LNCAP (cell line): ENCODE measurements around the gene IL16.

ENCODE experiments used
- TF ChIP-seq, protein P1 (sequence below): fragments of 450-650 bp; IDR thresholded peaks from 2 replicates; pipeline ENCODE4 v1.5.1; 2017; ENCODE audit warnings: mild to moderate bottlenecking

IL16 gene

DNA sequence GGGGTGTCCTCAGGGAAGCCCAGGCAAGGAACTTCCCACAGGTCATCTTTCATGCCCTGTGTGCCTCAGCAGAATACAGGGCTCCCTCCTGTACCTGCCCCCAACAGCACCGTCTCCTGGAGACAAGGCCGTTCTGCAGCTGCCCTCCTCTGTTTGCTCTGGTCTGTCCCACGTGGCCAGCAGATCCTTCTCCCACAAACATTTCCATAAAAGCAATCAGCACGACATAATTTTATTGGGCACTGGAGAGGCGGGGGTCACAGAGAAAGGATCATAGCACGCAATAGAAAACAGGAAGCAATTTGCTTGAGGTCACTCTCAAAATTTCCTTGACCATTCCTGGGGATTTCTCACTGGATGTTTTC is 97.8 kb downstream of the IL16 start:
- TF ChIP-seq, protein P1, sequence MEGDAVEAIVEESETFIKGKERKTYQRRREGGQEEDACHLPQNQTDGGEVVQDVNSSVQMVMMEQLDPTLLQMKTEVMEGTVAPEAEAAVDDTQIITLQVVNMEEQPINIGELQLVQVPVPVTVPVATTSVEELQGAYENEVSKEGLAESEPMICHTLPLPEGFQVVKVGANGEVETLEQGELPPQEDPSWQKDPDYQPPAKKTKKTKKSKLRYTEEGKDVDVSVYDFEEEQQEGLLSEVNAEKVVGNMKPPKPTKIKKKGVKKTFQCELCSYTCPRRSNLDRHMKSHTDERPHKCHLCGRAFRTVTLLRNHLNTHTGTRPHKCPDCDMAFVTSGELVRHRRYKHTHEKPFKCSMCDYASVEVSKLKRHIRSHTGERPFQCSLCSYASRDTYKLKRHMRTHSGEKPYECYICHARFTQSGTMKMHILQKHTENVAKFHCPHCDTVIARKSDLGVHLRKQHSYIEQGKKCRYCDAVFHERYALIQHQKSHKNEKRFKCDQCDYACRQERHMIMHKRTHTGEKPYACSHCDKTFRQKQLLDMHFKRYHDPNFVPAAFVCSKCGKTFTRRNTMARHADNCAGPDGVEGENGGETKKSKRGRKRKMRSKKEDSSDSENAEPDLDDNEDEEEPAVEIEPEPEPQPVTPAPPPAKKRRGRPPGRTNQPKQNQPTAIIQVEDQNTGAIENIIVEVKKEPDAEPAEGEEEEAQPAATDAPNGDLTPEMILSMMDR = no peak

DNA sequence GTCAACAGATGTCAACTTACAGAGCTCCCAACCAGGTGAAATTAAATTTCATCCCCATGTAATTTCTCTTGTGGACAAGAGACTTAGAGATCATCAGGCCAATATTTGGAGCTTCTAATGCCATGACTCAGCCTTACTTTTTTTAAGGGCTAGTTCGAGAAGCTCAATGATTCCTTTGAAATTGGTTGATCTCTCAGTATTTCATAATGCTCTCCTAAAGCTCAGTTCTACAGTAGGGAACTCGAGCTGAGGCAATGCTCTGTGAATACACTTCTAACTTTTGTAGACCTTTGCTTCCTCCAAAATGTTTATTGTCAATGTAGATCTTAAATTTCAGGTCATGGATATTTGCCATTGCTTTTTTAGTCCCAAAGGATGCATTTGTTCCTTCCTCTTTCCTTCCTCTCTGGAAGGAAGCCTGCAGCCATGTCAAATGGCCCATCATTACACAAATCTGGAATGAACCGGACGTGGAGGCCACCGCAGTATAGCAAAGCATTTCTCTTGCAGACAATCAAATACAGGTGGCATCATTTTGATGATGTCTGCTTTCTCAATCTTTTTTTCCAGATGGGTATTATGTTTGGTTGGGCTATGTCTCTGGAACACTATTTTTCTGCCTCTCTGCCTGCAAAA is 98.9 kb downstream of the IL16 start:
- TF ChIP-seq, protein P1 = no peak

DNA sequence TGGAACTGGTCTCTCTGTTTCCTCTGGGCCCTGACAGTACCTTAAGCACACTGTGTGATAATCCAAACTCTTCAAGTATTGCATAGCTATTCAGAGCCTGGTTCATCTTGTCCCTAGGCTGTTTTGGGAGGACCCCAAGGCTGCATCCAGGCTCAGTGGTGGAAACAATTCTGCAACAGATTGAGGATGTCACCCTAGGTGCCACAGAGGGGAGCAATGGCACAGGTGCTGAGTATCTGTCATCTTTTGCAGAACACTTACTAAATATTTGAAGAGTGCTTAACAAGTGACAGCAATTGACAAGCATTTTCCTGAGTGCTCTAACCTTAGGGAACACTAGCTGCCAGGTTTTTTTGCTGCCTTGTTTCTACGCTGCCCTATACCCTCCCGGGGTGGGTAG is 99.5 kb downstream of the IL16 start:
- TF ChIP-seq, protein P1 = no peak

DNA sequence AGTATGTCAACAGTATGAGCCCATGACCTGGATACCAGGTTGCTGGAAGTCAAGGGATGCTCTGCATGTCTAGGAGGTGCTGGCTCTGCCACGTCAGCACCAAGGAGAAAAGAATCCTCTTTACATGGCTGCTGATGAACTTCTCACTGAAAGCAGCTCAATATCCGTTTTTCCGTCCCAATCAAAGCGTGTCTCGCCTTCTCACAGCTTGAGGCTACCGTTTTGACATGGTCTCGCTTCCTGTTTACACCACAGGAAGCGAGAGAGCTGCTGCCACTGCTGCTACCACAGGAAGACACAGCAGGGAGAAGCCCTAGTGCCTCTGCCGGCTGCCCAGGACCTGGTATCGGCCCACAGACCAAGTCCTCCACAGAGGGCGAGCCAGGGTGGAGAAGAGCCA is 100.0 kb downstream of the IL16 start:
- TF ChIP-seq, protein P1 = no peak

DNA sequence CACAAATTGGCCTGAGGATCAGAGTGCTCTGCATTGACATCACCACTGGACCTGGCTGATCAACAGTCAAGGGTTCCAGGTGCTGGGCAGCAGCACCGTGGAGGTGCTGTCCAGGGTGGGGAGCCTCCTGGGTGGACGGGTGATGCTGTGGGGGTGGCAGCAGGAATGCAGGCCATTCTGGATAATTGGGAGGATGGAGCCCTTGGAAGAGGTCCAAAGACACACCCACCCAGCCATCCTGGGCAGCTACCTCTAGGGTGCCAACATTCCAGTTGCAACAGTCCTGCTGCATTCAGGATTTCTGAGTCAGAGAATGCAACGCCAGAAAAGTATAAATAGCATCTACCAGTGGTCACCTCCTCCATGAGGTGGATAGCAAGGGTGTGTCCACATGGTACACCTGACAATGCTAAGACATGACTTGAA is 100.5 kb downstream of the IL16 start:
- TF ChIP-seq, protein P1 = no peak

DNA sequence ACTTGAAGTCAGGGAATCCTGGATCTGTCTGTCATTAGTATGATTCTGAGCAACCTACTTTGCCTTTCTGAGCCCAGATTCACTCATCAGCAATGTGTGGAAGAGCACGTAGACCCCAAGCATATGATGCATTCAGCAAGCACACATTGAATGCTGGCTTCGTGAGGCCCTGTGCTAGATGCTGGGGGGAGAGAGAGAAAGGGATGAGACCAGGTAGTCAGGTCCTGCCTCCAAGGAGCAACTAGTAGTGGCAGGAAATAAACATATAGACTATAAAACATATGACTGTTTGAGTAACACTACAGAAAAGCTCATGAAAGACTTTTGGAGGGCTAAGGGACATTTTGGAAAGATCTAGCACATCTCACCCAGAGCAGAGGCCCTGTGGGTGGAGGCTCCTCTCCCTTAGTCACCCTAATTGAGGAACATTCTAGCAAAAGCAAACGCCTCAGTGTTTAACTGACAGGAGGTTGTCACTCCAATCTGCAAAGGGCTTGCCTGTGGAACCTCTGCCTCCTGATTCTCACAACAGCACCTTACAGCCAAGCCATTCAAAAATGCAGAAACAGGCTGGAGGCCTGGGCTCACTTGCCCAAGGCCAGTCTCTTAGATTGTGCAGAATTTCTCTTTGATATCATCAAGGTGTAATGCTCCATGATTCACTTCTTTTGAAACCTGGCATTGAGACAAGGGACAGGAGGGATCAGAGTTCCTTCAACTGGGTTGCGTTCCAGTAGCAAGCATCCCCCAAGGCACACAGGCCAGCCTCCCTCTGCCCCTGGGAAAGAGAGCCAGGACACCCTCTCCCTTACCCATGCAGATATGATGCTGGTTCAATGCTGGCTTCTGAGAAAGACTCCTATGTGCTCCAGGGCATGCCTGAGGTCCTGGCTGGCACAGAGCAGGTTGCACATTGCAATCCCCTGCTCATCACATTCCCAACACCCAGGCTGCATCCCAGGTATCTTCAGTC is 101.2 kb downstream of the IL16 start:
- TF ChIP-seq, protein P1 = no peak

DNA sequence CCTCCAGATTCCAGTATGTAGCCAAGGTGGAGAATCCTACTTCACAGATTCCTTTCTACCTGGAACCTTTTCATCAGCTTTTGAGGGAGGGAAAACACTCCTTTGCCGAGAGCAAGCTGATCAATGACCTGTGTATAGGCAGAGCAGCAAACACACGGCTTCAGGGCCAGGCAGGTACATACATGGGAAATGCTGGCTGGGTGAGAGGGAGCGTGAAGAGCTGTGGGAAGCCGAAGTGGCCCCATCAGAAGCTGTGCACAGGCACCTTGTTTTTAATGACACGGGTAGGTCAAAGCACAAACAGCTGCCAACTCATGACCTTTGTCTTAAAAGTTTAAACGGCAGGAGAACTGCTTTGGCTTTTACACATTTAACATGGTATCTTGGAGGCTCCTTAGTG is 101.9 kb downstream of the IL16 start:
- TF ChIP-seq, protein P1 = no peak
